ENCODE measurements around the gene VSTM1. TPM values are rescaled to one million over a fixed set of nuclear protein-coding genes. Genes with fewer than 3 reads are reported as not detected.
"Not testable (repeated sequence)": the region's sequence is repeated elsewhere in the genome, so short reads cannot be mapped to it uniquely, and the experiment has no call there.

VSTM1 gene
- total RNA-seq, 1 donor from 2014 or later, result 1.1 TPM

GRCh38 chr19:54105796-54106195 lies 42.1 kb upstream of the VSTM1 start:
- peaks cover 55% of the 10 kb centered on the region for H3K36me3 ChIP-seq

GRCh38 chr19:54104998-54105715 lies 41.5 kb upstream of the VSTM1 start:
- DNase-seq (no peak), ATAC-seq (no peak)
- H3K27ac ChIP-seq, result no peak overlapping the region
- H3K4me1 ChIP-seq, result peaks cover 16% of the 10 kb centered on the region
- no peaks in the 10 kb centered on the region for H3K27me3 ChIP-seq
- H3K9me3 ChIP-seq, result no peaks in the 10 kb centered on the region
- no peak overlapping the region for H3K4me3 ChIP-seq
- peaks cover 49% of the 10 kb centered on the region for H3K36me3 ChIP-seq
- TF ChIP-seq, protein P1, sequence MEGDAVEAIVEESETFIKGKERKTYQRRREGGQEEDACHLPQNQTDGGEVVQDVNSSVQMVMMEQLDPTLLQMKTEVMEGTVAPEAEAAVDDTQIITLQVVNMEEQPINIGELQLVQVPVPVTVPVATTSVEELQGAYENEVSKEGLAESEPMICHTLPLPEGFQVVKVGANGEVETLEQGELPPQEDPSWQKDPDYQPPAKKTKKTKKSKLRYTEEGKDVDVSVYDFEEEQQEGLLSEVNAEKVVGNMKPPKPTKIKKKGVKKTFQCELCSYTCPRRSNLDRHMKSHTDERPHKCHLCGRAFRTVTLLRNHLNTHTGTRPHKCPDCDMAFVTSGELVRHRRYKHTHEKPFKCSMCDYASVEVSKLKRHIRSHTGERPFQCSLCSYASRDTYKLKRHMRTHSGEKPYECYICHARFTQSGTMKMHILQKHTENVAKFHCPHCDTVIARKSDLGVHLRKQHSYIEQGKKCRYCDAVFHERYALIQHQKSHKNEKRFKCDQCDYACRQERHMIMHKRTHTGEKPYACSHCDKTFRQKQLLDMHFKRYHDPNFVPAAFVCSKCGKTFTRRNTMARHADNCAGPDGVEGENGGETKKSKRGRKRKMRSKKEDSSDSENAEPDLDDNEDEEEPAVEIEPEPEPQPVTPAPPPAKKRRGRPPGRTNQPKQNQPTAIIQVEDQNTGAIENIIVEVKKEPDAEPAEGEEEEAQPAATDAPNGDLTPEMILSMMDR (IDR thresholded peaks at IDR 0.05), result no peak
- intact Hi-C loops (cut with DNase I), result no loop called here

More at GRCh38 chr19:54105796-54106195, 42.1 kb upstream of the VSTM1 start:
- Histone ChIP-seq H3K27me3 (no peaks in the 10 kb centered on the region), H3K9me3 (no peaks in the 10 kb centered on the region), H3K27ac (no peak overlapping the region), H3K4me3 (no peak overlapping the region), H3K4me1 (peaks cover 16% of the 10 kb centered on the region)
- DNase-seq (no peak), ATAC-seq (no peak)
- intact Hi-C loops (cut with DNase I), result no loop called here
- TF ChIP-seq, protein P1 (IDR thresholded peaks at IDR 0.05), result no peak

- intact Hi-C loops (cut with DNase I), result no loop called here
- Histone ChIP-seq H3K27me3 (no peaks in the 10 kb centered on the region), H3K27ac (peak within 1 kb of the TSS; percentile 74), H3K9me3 (no peaks in the 10 kb centered on the region), H3K4me1 (peaks cover 16% of the 10 kb centered on the region), H3K36me3 (peaks cover 24% of the 10 kb centered on the region), H3K4me3 (peak within 1 kb of the TSS; percentile 81)
- peak; percentile 99 for ATAC-seq
- DNase-seq, result peak; percentile 99
- TF ChIP-seq, protein P1 (IDR thresholded peaks at IDR 0.05), result no peak
Measured at GRCh38 chr19:54102421-54103169, 38.9 kb upstream of the VSTM1 start, which contains the start of gene NDUFA3. Gene NDUFA3 (plus strand): TSS chr19:54102855. CDS start chr19:54102879, 24 bp downstream.

- peak within 1 kb of the TSS; percentile 31 for H3K4me3 ChIP-seq
- ATAC-seq (peak; percentile 65), DNase-seq (peak; percentile 72)
- peaks cover 21% of the 10 kb centered on the region for H3K4me1 ChIP-seq
- intact Hi-C loops (cut with DNase I), result no loop called here
- TF ChIP-seq, protein P1 (IDR thresholded peaks at IDR 0.05), result no peak
- no peaks in the 10 kb centered on the region for H3K9me3 ChIP-seq
- peak within 1 kb of the TSS; percentile 30 for H3K27ac ChIP-seq
- H3K36me3 ChIP-seq, result peaks cover 5% of the 10 kb centered on the region
- H3K27me3 ChIP-seq, result peaks cover 4% of the 10 kb centered on the region
Measured at GRCh38 chr19:54100561-54100960, 36.9 kb upstream of the VSTM1 start, which contains the start of gene OSCAR. Gene OSCAR (minus strand): TSS chr19:54100803. CDS start chr19:54100792, 11 bp downstream.

DNA sequence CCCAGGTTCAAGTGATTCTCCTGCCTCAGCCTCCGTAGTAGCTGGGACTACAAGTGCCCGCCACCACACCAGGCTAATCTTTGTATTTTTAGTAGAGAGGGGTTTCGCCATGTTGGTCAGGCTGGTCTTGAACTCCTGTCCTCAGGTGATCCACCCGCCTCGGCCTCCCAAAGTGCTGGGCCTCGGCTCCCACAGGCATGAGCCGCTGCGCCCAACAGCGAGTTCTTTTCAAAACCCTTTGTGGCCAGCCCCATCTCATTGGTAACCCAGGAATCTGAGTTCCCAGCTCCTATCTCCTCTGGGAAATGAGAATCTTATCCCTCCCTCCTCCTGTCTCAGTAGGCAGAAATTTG lies 36.2 kb upstream of the VSTM1 start:
- H3K4me1 ChIP-seq, result peaks cover 22% of the 10 kb centered on the region
- H3K36me3 ChIP-seq; H3K27me3 ChIP-seq; intact Hi-C loops (cut with DNase I); H3K9me3 ChIP-seq; ATAC-seq; DNase-seq: not testable (repeated sequence)
- H3K27ac ChIP-seq, result peak overlapping the region; percentile 30
- H3K4me3 ChIP-seq, result peak overlapping the region; percentile 31

Data from upper lobe of right lung (tissue), 1 donor.